HK-2 (cell line): ENCODE measurements around the gene LRRIQ1.
"Not testable (repeated sequence)": the region's sequence is repeated elsewhere in the genome, so short reads cannot be mapped to it uniquely, and the experiment has no call there.

Source experiments
- DNase-seq: peaks from one replicate; pipeline ENCODE4 v3.0.0-alpha.2; 2018; ENCODE audit not compliant: unreplicated experiment

LRRIQ1 gene, protein sequence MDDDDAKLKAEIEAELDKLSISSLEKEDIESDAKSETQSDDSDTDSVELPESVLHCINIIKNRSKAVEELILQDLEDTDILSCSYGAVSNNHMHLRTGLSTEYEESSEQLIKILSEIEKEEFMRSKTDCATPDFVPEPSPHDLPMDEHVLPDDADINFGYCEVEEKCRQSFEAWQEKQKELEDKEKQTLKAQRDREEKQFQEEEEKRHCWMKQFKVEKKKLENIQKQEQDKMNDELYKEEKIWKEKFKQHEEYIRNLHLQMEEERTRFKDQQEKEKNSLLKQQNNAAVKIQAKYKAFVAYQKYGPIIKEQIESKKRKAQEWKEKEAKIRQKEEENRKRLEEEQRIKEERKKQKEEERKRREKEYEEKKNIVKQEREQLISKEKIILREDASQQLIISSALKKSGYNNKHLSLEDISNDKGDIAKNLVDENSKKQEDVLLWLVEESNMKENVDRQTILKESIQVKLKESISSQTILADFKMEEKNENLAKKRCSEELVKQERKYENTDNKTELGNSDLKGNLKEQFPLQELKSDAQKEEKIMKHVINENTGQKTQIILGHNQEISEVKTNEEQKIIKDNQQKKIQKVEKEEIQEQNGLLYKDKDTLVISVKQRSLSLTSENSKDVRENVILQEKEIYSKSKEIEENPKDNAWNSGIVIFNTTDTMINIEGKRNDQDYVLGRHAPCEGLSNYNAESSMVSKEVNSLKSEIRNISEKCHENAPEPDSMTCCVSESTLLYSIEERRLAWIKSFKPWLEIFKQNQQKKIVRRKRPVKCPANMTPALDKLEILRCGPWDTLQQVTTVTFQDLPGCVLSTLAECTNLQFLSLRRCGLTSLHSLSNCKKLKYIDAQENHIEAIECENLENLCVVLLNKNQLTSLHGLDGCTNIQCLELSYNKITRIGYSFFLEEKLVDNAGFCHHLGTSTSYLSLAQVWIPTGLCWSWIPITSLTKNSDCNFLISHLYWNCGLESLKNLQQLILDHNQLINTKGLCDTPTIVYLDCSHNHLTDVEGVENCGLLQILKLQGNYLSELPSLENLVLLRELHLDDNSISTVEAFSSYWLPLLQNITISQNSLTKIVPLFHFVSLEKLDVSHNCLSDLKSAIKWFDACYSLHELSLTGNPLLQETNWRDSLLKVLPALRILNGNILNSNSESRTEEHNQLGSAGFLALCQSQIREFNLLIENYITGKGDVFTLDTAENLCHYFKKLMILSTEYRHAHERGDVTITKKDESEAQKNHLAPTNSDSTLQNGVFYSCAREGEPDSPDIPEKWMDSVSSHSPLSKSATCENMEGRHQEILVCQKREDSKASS (N-terminal part only)

GRCh38 chr12:85036234-85036707 lies at the start of gene LRRIQ1, which contains the start of gene TSPAN19:
Gene LRRIQ1 (plus strand): TSS chr12:85036351. CDS start chr12:85038177, 1,826 bp downstream.
Gene TSPAN19 (minus strand): TSS chr12:85036277. CDS start chr12:85029946, 6,331 bp downstream.
- DNase-seq: peak; percentile 74

DNA sequence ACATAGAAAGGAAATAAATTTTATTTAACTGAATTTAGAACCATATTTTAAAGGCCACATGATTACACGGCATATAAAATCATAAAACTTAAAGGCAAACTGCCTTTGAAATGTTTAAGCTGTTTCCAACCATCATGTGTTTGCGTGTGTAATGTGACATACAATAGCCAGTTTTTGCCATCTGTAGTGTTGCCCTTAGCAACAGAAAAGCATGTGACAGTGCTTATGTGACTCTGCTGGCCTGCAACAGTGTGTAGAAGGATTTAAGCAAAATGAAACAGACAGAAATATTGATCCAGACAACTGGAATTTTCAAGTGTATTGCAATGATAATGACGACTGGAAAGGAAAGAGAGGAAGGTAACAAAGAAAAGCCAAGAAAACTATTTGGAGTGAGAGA lies 49.6 kb upstream of the LRRIQ1 start:
- DNase-seq: no peak

DNA sequence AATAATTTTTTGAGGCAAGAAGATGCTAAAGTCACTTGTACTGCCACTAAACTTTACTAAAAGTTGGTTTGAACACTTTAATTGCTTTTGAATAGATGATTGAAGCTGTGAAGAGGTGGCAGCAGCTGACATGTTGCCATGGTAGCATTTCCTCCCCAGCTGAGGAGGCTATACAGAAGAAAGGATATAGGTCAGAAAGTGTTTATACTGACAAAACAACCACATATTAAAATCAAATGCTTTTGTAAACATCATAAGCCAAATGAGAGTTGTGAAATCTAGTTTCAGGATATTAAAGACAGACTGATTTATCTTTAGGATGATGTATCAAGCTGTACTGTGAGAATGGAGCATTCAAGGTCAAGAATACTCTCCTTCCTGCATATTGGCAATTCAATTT lies 41.7 kb upstream of the LRRIQ1 start:
- no peak for DNase-seq

DNA sequence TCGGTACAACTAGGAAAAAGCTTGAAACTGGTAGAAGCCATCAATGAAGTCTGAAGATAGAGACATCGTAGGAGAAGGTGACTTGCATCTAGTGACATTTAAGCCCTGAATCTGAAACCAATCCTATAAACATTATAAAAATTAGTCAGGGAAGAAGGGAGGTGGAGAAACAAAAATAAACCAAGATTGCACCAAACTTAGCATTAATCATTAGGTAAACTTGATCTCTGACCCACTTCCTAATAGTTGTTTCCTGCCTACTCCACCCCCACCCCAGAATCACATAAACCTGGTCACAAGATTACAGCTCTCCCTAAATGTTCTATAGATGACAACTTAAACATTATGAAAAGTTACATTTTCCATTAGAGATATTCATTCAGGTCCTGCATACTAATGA lies 40.5 kb upstream of the LRRIQ1 start:
- no peak for DNase-seq

DNA sequence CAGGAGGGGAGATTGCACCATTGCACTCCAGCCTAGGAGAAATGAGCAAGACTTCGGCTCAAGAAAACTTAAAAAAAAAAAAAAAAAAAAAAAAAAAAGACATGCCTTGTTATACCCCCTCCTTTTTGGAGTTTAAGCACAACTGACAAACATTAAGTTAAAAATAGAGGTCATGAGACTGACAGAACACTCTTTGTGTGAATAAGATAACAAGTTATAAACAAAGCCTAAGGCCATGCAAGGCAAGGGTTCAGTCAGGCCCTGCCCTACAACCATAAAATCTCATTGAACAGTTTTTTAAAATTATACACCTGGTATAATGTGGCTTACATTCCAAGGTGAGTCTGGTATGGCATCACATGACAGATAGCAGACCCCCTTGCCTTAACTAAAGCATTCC lies 39.4 kb upstream of the LRRIQ1 start:
- no peak for DNase-seq

- DNase-seq: no peak
Observed at GRCh38 chr12:84998341-84998740, 37.8 kb upstream of the LRRIQ1 start.

- no peak for DNase-seq
Observed at GRCh38 chr12:85000729-85001128, 35.4 kb upstream of the LRRIQ1 start.

- no peak for DNase-seq
Observed at GRCh38 chr12:85002778-85003296, 33.3 kb upstream of the LRRIQ1 start.

- DNase-seq: no peak
Observed at GRCh38 chr12:85004204-85004603, 31.9 kb upstream of the LRRIQ1 start.

DNA sequence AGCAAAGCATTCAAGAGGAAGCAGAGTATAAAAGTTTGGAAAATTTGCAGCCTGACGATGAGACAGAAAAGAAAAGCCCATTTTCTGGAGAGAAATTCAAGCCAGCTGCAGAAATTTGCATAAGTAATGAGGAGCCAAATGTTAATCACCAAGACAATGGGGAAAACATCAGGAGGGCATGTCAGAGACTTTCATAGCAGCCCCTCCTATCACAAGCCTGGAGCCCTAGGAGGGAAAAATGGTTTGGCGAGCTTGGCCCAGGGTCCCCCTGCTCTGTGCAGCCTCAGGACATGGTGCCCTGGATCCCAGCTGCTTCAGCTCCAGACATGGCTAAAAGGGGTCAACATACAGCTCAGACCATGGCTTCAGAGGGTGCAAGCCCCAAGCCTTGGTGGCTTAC lies 31.1 kb upstream of the LRRIQ1 start:
- not testable (repeated sequence) for DNase-seq

- no peak for DNase-seq
Observed at GRCh38 chr12:85005615-85006014, 30.5 kb upstream of the LRRIQ1 start.

- no peak for DNase-seq
Observed at GRCh38 chr12:85006206-85006605, 29.9 kb upstream of the LRRIQ1 start.

DNA sequence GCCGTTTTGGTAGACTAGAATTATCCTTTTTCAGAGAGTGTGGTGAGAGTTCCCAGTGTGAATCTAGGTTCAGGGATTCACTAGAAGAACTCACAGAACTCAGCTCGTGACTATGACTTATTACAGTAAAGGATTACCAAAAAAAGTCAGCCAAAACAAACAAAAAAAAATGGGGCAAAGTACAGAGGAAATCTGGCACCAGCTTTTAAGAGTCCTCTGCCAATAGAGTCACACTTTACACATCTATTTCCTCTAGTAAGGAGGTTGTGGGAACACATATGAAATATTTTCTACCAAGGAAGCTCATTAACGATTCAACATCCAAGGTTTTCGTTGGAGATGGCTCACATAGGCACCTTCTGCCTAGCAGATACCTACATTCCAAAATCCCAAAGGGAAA lies 28.3 kb upstream of the LRRIQ1 start:
- no peak for DNase-seq

DNA sequence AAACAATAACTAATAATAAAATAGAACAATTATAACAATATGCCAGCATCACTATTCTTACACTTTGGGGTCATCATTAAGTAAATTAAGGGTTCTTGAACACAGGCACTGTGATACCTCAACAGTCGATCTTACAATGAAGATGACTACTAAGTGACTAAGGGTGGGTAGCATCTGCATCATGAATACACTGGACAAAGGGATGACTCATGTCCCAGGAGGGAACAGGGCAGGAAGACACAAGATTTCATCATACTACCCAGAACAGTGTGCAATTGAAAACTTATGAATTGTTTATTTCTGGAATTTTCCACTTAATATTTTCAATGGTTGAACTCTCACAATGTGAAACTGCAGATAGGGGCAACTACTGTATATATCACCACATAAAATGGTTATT lies 19.7 kb upstream of the LRRIQ1 start:
- peak; percentile 6 for DNase-seq

- DNase-seq: no peak
Observed at GRCh38 chr12:85017133-85017532, 19.0 kb upstream of the LRRIQ1 start.

GRCh38 chr12:85017618-85018017 lies 18.5 kb upstream of the LRRIQ1 start:
- DNase-seq: no peak

DNA sequence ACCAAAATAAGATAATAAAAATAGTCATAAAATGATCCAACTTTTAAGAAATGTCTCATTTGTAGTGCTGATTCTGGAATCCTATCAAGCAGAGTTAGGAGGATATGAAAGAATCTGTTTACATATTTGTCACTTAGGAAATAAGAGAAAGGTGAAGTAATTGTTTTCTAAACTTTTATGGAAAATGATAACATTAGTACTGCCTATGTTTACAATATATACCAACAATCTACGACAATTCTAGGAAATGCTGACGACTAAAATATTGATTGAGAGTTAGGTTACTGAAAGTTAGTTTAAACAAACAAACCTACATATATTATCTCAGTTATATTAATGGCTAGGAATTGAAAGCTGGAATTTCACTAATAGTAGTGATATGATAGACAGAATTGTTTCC lies 18.1 kb upstream of the LRRIQ1 start:
- no peak for DNase-seq

DNA sequence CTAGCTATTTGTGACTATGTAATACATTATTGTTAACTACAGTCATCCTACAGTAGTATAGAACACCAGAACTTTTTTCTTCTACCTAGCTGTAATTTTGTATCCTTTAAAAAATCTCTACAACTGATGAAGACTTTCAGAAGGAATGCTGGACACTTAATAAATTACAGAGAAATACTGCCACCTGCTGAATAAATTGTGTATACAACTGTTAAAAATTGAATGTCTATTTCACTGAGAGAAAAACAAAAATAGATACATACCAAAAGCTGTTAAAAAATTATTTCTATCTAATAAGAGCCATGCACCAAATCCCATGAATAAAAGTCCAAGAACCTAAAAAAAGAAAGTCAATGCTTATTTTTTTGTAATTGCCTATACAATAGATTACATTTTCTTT lies 6.7 kb upstream of the LRRIQ1 start:
- DNase-seq: no peak

DNA sequence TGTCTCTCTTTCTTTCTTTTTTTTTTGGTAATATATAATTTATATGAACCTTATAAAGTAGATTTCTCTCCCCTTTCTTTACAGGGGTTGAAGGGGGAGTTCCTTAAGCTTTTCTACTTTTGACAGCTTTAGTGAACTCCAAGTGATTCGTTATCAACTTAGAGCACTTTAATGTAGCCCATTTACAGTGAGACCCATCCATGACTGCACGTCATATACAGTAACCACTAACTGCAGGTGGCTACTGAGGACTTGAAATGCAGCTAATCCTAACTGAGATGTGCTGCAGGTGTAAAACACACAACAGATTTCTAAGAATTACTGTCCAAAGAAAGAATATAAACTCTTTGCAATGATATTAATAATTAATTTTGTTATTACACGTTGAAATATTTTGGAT lies 582 bp downstream of the LRRIQ1 start:
- no peak for DNase-seq

GRCh38 chr12:85041395-85041794 lies 5.2 kb downstream of the LRRIQ1 start:
- no peak for DNase-seq

GRCh38 chr12:85043829-85044228 lies 7.7 kb downstream of the LRRIQ1 start:
- DNase-seq: no peak
